GM23338 (cell line): ENCODE measurements around the gene CNTRL. TPM values are rescaled to one million over a fixed set of nuclear protein-coding genes. Genes with fewer than 3 reads are reported as not detected.

Source experiments
- ATAC-seq: fragments of 200-7000 bp; cut with Tn5 transposase; 3 replicates; pipeline ENCODE4 v1.9.1; 2020
- DNase-seq: peaks from one replicate; pipeline ENCODE4 v3.0.0-alpha.2; 2015; ENCODE audit warnings: low spot score
- H2AFZ ChIP-seq: fragments of 200-600 bp; sonication (generic); 2 replicates; pipeline ENCODE4 v1.8.0; 2016; ENCODE audit warnings: antibody characterized with exemption, mild to moderate bottlenecking, moderate library complexity
- H3F3A ChIP-seq: fragments of 200-600 bp; sonication (generic); replicated peaks from 2 replicates; pipeline ENCODE4 v1.8.0; 2017; ENCODE audit warnings: antibody characterized with exemption, mixed run types, low read depth
- H3K27ac ChIP-seq: fragments of 200-600 bp; sonication (generic); 2 replicates; pipeline ENCODE4 v1.6.1; 2016; ENCODE audit warnings: low read depth
- H3K27me3 ChIP-seq: fragments of 200-600 bp; sonication (generic); 2 replicates; pipeline ENCODE4 v1.8.0; 2016; ENCODE audit warnings: mild to moderate bottlenecking, mixed run types, moderate library complexity; ENCODE audit not compliant: insufficient read depth
- H3K36me3 ChIP-seq: fragments of 200-600 bp; sonication (generic); 2 replicates; pipeline ENCODE4 v1.8.0; 2016; ENCODE audit warnings: mild to moderate bottlenecking; ENCODE audit not compliant: insufficient read depth
- H3K4me1 ChIP-seq: fragments of 200-600 bp; sonication (generic); 2 replicates; pipeline ENCODE4 v1.8.0; 2016; ENCODE audit warnings: mild to moderate bottlenecking, moderate library complexity; ENCODE audit not compliant: insufficient read depth
- H3K4me2 ChIP-seq: fragments of 200-600 bp; sonication (generic); 2 replicates; pipeline ENCODE4 v1.7.1; 2017; ENCODE audit warnings: mixed run types
- H3K4me3 ChIP-seq: fragments of 200-600 bp; sonication (generic); 2 replicates; pipeline ENCODE4 v1.6.1; 2016; ENCODE audit warnings: mixed run types
- H3K79me2 ChIP-seq: fragments of 200-600 bp; sonication (generic); replicated peaks from 2 replicates; pipeline ENCODE4 v1.8.0; 2017; ENCODE audit warnings: mild to moderate bottlenecking; ENCODE audit not compliant: insufficient read depth
- H3K9me2 ChIP-seq: fragments of 200-600 bp; sonication (generic); 2 replicates; pipeline ENCODE4 v1.8.0; 2017; ENCODE audit not compliant: insufficient read depth
- H4K20me1 ChIP-seq: fragments of 200-600 bp; sonication (generic); replicated peaks from 2 replicates; pipeline ENCODE4 v1.8.0; 2017; ENCODE audit warnings: mild to moderate bottlenecking; ENCODE audit not compliant: insufficient read depth
- H3K27ac Mint-ChIP-seq: 2 replicates; pipeline ENCODE4 v1.8.0; 2020; ENCODE audit warnings: inconsistent platforms, mild to moderate bottlenecking, moderate library complexity, mixed read lengths
- H3K27me3 Mint-ChIP-seq: 3 replicates; pipeline ENCODE4 v1.8.0; 2022; ENCODE audit warnings: low read depth, mild to moderate bottlenecking, moderate library complexity, mixed read lengths, inconsistent platforms; ENCODE audit not compliant: insufficient read depth, poor library complexity
- H3K36me3 Mint-ChIP-seq: 3 replicates; pipeline ENCODE4 v1.8.0; 2021; ENCODE audit warnings: low read depth, mild to moderate bottlenecking, inconsistent platforms, moderate library complexity, mixed read lengths
- H3K4me1 Mint-ChIP-seq: 3 replicates; pipeline ENCODE4 v1.8.0; 2020; ENCODE audit warnings: mild to moderate bottlenecking, inconsistent platforms, mixed read lengths
- H3K4me3 Mint-ChIP-seq: 3 replicates; pipeline ENCODE4 v1.8.0; 2021; ENCODE audit warnings: moderate library complexity, mild to moderate bottlenecking, inconsistent platforms, mixed read lengths
- H3K9me3 Mint-ChIP-seq: 3 replicates; pipeline ENCODE4 v1.8.0; 2020; ENCODE audit warnings: moderate library complexity, mild to moderate bottlenecking, inconsistent platforms, mixed read lengths
- CREB1 ChIP-seq: fragments of 250-450 bp; sonication (Bioruptor Pico); IDR thresholded peaks from 2 replicates; pipeline ENCODE4 v1.5.0; 2020; ENCODE audit warnings: low read depth, mild to moderate bottlenecking, moderate library complexity
- ETS1 ChIP-seq: IDR thresholded peaks from 2 replicates; pipeline ENCODE4 v1.6.1; 2016; ENCODE audit warnings: antibody characterized with exemption
- EZH2 ChIP-seq: fragments of 200-600 bp; sonication (generic); IDR thresholded peaks from one replicate; pipeline ENCODE4 v1.8.0; 2017; ENCODE audit warnings: antibody characterized with exemption, mild to moderate bottlenecking, low read depth; ENCODE audit not compliant: unreplicated experiment
- JUNB ChIP-seq: IDR thresholded peaks from one replicate; pipeline ENCODE4 v1.6.1; 2016; ENCODE audit warnings: antibody characterized with exemption; ENCODE audit not compliant: unreplicated experiment
- NANOG ChIP-seq: IDR thresholded peaks from 2 replicates; pipeline ENCODE4 v1.6.1; 2016; ENCODE audit warnings: antibody characterized with exemption, borderline replicate concordance
- POLR2AphosphoS5 ChIP-seq: IDR thresholded peaks from 2 replicates; pipeline ENCODE4 v1.6.1; 2016; ENCODE audit warnings: antibody characterized with exemption, low read depth
- REST ChIP-seq: IDR thresholded peaks from one replicate; pipeline ENCODE4 v1.6.1; 2018; ENCODE audit warnings: antibody characterized with exemption; ENCODE audit not compliant: unreplicated experiment
- STAT1 ChIP-seq: IDR thresholded peaks from one replicate; pipeline ENCODE4 v1.6.1; 2016; ENCODE audit warnings: antibody characterized with exemption; ENCODE audit not compliant: unreplicated experiment
- ZNF114 ChIP-seq: fragments of 250-450 bp; sonication (Bioruptor Pico); IDR thresholded peaks from 2 replicates; pipeline ENCODE4 v1.5.0; 2020; ENCODE audit warnings: mild to moderate bottlenecking, moderate library complexity
- ZNF331 ChIP-seq: fragments of 250-450 bp; sonication (Bioruptor Pico); IDR thresholded peaks from 2 replicates; pipeline ENCODE4 v1.5.0; 2020; ENCODE audit warnings: low read depth, mild to moderate bottlenecking, moderate library complexity
- ZNF462 ChIP-seq: fragments of 250-450 bp; sonication (Bioruptor Pico); IDR thresholded peaks from 2 replicates; pipeline ENCODE4 v1.5.0; 2020; ENCODE audit warnings: mild to moderate bottlenecking, moderate library complexity
- polyA plus RNA-seq: library from polyadenylated mRNA; unstranded; fragments of >200 nt; fragmentation: Nextera tagmentation; extraction: Ambion mirVana; gene quantifications from 2 replicates; pipeline ENCODE4 v1.2.1, GENCODE V29; 2016
- total RNA-seq: library from RNA; depleted of rRNA; stranded (reverse); fragments of >200 nt; shearing (Covaris generic); gene quantifications from 2 replicates; pipeline ENCODE4 v1.2.3, GENCODE V29; 2014

CNTRL gene
- total and polyA plus RNA-seq, 2 experiments from 2014 or later: 9.2 to 11.7 TPM

- TF ChIP-seq REST (no peak), ETS1 (no peak), POLR2AphosphoS5 (no peak), JUNB (no peak), NANOG (no peak), EZH2 (no peak), ZNF114 (no peak)
Observed at GRCh38 chr9:121160025-121160424, 85.3 kb downstream of the CNTRL start (continued).

GRCh38 chr9:121168052-121168451, 93.3 kb downstream of the CNTRL start:
- H3K27ac Mint-ChIP-seq: no peak overlapping the region
- peaks cover 3% of the 10 kb centered on the region; the same call in 1 of the 2 replicates for H3K36me3 ChIP-seq
- no peak overlapping the region for H3K4me3 Mint-ChIP-seq
- TF ChIP-seq STAT1: no peak
- TF ChIP-seq ZNF462 (CRISPR knock-in tag): no peak
- TF ChIP-seq EZH2: no peak
- TF ChIP-seq NANOG: no peak
- no peak for TF ChIP-seq CREB1 (CRISPR knock-in tag)
- no peak for TF ChIP-seq ZNF331 (CRISPR knock-in tag)
- no peak for TF ChIP-seq JUNB
- no peak for TF ChIP-seq REST

More at GRCh38 chr9:121168052-121168451, 93.3 kb downstream of the CNTRL start:
- Histone ChIP-seq H3K4me2 (no peak overlapping the region), H2AFZ (no peak overlapping the region), H3K9me2 (no peaks in the 10 kb centered on the region), H3K79me2 (no peaks in the 10 kb centered on the region), H3F3A (no peaks in the 10 kb centered on the region), H3K27me3 (no peaks in the 10 kb centered on the region), H3K4me3 (no peak overlapping the region), H3K4me1 (no peaks in the 10 kb centered on the region), H4K20me1 (no peaks in the 10 kb centered on the region; the same call in 1 of the 2 replicates), H3K27ac (no peak overlapping the region)
- H3K4me1 Mint-ChIP-seq: peaks cover 4% of the 10 kb centered on the region; the same call in 2 of the 3 replicates
- no peaks in the 10 kb centered on the region for H3K27me3 Mint-ChIP-seq
- no peaks in the 10 kb centered on the region for H3K9me3 Mint-ChIP-seq
- no peak for ATAC-seq
- DNase-seq: no peak
- peaks cover 12% of the 10 kb centered on the region; the same call in 2 of the 3 replicates for H3K36me3 Mint-ChIP-seq
